Upper lobe of left lung (tissue), 4 donors: Measurements from ENCODE around the gene CPTP.

Source experiments
- CTCF ChIP-seq, 6 experiments: fragments of 450-650 bp in 4 of 6; fragments of 200-600 bp in 2 of 6; sonication (generic) in 2 of 6; IDR thresholded peaks; one replicate each; pipeline ENCODE4 v1.5.1; 2016 to 2019; ENCODE audit warnings: antibody characterized with exemption in 6 of 6
- EP300 ChIP-seq, 4 donors: sonication (generic); formaldehyde crosslinking; IDR thresholded peaks; one replicate each; pipeline ENCODE4 v1.5.1; 2017; ENCODE audit warnings: antibody characterized with exemption in 4 of 4, control low read depth in 2 of 4
- POLR2A ChIP-seq, 4 donors: fragments of 450-650 bp; IDR thresholded peaks; one replicate each; pipeline ENCODE4 v1.5.1; 2016 to 2017; ENCODE audit warnings: antibody characterized with exemption in 4 of 4, mild to moderate bottlenecking in 2 of 4
- POLR2AphosphoS5 ChIP-seq, 2 donors: sonication (generic); formaldehyde crosslinking; IDR thresholded peaks; one replicate each; pipeline ENCODE4 v1.5.1; 2017; ENCODE audit warnings: antibody characterized with exemption in 2 of 2

DNA sequence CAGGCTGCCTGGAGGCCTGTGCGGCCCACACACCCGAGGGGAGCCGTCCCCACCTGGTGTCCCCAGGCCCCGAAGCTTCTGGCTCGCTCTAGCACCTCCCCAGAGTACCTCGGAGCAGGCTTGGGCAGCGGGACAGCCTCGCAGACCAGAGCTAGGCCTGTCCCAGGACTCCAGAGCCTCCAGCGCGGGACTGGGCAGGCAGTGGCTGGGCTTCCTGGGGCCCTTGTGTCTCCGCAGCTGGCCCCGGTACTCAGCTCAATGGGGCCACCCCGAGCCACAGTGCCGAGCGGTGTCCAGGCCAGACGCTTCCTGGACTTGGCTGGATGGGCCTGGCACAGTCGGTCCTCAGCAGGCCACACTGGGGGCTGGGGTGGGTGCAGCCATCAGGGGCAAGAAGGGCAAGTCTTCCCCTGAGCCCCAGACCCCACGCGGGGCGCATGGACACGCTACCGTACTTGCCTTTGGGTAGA lies 39.5 kb upstream of the CPTP start:
- no peak for TF ChIP-seq CTCF (IDR thresholded peaks at IDR 0.05)
- no peak for TF ChIP-seq EP300 (IDR thresholded peaks at IDR 0.05)
- TF ChIP-seq POLR2A (IDR thresholded peaks at IDR 0.05): no peak
- TF ChIP-seq POLR2AphosphoS5 (IDR thresholded peaks at IDR 0.05): no peak
